ENCODE data around the gene HSPA9.

GRCh38 chr5:138616508-138616907 is 41.3 kb upstream of the HSPA9 start:
- no peak for TF ChIP-seq POU2F2 (IDR thresholded peaks at IDR 0.05; ENCODE audit: low read depth, low read length)
- no peak for TF ChIP-seq SPI1 (IDR thresholded peaks at IDR 0.05; ENCODE audit: low read depth, low read length)
- TF ChIP-seq POLR2A (IDR thresholded peaks at IDR 0.05; ENCODE audit: low read depth, low read length): no peak
- TF ChIP-seq POLR2AphosphoS5 (IDR thresholded peaks at IDR 0.05; ENCODE audit: low read depth, low read length): no peak
- TF ChIP-seq TAF1 (IDR thresholded peaks at IDR 0.05; ENCODE audit: low read depth, low read length): no peak
